GM18867 (cell line): ENCODE results near the gene PPP2R5C.

ENCODE experiments used
- ATAC-seq: cut with Tn5 transposase; IDR thresholded peaks from one replicate; pipeline ENCODE4 v1.9.1; 2021; ENCODE audit warnings: mild to moderate bottlenecking, moderate library complexity; ENCODE audit not compliant: unreplicated experiment

PPP2R5C gene

DNA sequence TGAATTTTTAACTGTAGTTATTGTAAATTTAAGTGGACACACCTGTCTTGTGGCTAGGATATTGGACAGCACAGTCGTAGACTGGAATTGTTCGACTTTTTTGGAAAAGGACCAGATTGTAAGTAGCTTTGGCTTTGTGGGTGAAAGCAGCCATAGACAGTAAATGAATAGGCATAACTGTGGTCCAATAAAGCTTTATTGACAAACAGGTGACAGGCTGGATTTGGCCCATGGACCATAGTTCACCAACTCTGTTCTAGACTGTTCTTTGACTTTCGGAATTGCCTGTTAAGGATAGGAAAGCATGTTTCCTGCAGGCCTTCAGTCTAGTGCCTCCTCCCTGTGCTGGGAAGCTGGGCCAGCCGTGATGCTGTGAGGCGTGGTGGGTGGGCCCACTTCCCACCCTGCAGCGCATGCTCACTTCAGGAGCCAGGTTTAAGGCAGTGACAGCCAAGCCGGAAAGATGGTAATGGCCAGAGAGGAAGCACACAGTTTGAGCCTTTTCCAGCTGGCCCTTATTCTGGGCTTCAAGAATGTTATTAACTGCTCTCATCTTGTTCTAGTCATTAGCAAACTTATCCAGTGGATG, 51.8 kb downstream of the PPP2R5C start:
- ATAC-seq: no peak

DNA sequence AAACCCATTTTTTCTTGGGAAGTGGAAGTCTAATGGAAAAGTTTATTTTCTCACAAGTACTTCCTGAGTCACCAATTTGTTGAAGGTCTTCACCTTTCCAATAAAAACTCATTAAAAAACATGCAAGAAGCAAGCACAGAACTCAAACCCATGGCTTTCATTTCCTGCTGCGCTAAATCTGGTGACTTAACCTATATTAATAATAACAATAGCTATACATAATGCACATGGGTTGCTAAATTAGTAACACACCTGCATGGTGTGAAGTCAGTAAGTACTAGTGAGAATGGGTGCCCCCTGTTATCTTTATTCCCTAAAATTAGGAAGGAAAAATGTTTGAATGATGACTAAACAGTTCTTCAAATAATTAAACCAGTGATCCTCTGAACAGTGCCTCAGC, 52.3 kb downstream of the PPP2R5C start:
- no peak for ATAC-seq

DNA sequence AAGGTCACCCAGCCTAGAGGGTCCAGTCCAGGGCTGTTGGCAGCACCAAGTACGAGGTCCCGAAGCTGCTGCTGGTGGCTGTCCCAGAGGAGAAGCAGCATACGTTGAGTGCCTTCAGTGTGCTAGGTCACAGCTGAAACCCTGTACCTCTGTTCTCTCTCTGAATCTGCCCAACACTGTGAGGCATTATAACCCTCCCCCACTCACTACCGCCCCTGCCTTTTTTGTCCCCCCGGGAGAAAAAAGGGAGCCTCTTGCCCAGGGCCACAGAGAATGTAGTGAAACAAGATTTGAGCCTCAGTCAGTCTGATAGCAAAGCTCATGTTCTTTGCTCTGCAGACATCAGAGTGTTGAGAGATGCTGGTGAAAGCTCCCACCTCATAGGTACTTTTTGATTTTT, 53.4 kb downstream of the PPP2R5C start:
- no peak for ATAC-seq

DNA sequence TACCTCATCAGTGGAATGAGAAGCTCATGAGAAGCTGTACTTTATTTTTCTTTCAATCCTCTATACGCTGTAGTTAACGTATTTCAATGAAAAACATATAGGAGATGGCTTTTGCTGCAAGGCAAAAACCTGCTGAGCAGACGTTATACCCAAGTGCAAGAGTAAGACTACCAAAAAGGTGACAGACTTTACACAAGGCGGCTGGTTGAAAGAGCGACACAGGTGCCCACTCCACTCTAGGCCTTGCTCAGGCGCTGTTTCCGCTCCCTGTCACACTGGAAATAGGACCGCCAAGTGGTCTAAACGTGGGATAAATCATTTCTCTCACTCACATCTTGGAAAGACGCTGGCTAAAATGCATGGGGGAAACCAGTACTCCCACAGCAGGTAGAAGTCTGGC, 54.5 kb downstream of the PPP2R5C start:
- ATAC-seq: no peak

DNA sequence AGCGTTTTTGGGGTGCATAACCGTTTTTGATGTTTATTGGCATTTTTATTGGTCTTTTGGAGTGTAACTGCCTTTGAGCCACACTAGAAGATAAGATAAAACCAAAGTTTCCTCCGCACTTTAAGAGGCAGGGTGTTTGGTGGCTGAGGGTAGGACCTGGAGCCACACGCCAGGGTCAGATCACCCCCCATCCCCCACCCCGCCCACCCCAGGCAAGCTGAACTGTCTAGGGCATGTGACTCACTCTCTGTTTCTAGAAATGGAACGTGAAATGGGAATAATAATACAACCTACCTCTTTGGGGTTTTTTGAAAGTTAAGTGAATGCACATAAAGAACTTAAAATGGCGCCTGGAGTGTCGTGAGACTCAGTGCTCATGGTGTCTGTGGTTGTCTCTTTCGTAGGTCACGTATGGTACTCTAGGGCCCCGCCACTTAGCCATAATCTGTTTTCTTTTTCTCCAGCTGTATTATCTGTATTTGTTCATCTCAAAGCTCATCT, 56.0 kb downstream of the PPP2R5C start:
- no peak for ATAC-seq

DNA sequence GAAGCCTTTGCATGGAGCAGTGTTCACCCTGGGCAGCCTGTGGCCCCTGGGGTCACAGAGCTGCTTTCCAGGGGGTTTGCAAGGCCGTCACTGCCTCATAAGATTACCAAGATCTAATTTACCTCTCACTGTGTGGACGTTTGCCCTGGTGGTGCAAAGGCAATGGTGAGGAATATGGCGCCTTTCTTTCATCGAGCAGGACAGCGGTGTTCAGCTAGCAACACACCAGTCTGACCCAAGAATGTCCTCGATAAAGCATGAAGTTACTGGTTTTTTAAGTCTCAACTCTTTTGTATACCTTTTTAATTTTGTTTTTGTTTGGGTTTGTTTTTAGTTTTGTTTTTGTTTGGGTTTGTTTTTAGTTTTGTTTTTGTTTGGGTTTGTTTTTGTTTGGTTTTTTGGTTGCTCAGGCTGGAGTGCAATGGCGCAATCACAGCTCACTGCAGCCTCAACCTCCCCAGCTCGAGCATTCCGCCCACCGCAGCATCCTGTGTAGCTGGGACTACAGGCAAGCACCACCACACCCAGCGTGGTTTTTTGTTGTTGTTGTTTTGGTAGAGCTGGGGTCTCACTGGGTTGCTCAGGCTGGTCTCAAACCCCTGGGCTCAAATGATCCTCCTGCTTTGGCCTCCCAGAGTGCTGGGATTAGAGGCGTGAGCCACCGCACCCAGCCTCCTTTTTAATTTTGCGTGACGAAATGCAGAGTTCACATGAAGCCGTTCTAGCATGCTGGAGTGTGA, 57.9 kb downstream of the PPP2R5C start:
- ATAC-seq: no peak

DNA sequence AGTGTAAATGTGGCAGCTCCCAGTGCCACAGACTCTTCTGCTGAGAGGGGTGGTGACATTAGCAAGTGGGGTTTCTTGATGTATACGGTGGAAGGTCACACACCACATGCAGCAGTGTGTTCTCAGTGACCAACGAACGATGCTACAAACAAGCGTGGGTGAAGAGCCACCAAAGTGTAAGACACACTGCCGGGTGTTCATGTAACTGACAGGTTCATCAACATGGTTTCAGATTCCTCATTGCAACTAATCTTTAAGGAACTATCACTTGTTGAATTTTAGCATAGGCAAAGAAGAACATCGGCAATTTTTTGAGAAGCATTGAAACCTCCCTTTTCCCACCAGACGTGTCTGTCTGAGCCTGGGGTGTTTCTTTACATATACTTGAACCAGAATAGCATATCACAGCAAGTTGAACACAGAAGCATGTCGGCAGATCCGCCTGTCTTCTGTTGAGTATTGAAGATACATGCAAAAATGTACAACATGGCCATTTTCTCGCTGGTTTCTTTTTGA, 58.8 kb downstream of the PPP2R5C start:
- peak; percentile 43 for ATAC-seq

DNA sequence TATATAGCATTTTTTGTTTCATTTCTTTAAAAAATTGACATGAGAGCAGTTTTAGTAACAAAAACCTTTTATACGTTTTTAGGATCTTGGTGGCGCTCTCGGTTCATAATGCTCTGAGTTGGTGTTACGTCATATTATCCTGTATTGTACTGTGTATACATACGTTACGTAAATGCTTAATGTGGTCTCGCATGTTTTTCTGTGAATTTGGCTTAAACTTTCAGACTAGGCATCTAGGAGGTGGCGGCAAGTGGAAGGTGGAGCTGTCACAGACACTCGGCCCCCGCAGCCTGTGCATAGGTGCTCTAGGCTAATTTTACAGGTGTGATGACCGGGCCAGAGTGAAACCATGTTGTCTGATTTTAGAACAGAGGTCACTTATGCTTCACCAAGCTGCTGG, 60.0 kb downstream of the PPP2R5C start:
- no peak for ATAC-seq

DNA sequence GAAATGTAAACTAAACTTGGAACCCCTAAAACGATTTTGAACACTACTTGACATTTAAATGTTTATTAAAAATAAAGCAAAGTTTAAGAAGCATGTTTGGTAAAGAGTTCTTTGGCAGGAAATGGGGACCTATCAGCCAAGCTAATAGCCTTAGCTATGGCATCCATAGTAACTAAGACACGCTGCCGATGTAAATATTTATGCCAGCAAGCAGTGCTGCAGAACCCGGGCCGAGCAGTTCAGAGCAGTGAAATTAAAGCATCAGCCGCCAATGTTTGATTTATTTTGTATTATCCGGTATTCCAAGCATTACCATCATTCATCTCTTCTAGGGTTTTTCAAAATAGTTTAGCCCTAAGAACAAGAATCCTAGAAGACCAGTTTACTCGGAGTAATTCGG, 61.6 kb downstream of the PPP2R5C start:
- ATAC-seq: no peak

DNA sequence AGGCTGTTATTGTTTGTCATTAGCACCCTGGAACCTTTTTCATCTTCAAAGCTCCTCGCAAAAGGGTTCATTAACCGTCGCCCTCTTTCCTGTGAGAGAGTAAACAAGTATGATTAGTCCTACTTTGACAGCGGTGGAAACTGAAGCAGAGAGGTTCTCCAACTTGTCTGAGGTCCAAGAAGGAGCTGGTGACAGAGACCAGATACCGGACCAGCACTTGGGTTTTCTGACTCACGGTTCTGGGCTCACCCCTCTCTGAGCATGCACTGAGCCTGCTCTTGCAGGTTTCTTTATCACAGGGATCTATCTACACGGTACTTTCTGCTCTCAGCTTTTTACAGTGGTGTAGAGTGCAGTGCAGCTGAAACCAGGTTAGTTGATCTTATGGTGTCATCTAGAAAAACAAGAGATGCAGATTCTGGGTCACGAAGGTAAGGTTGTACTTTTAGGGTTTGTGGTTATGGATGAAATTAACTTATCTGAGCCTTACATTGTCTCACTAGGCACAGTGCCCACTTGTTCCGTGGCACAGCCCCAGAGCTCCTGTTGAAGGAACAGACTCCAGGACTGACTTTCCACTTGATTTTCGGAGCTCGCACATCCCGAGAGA, 62.1 kb downstream of the PPP2R5C start:
- ATAC-seq: peak; percentile 64

DNA sequence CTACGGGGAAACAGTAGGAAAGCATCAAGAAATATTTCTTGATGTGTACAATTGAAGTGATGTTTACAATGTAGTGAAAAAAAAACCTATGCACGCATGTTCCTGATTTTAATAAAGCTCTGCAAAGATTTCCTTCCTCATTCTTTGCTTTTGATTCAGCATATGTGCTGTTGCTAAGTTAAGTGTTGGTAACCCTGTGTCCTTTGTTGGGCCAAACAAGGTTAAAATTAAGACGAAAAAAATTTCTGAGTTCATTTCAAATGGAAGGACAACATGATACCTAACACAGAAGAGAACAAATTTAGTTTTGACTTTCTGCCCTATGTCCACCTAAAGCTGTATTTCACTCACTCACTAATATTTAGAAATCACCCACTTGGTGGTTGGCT, 62.8 kb downstream of the PPP2R5C start:
- ATAC-seq: no peak

DNA sequence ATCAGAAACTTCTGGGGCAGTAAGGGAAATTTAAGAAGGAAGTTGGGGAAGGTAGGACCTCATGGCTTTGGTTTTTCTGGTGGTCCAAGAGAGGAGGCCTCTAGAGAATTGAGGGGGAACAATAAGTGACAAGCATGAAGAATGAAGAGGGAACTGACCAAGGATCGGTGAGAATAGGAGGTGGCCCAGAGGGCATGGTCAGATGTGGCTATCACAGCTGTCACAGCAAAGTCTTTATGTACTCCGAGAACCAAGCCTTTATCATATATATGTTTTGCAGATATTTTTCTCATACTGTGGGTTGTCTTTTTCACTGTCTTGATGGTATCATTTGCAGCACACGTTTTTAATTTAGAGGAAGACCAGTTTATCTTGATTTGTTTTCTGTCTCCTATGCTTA, 64.3 kb downstream of the PPP2R5C start:
- no peak for ATAC-seq

DNA sequence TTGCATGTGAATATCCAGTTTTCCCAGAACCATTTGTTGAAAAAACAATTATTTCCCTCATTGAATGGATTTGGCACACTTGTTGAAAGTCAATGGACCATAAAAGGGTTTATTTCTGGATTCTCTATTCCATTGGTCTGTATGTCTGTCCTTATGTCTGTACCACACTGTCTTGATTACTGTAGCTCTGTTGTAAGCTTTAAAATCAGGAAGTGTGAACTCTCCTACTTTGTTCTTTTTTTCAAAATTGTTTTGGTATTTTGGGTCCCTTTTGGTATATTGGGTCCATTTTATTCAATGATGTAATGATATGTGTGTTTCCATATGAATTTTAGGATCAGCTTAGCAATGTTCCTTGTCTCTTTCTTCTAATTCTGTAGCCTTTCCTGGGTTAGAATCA, 64.8 kb downstream of the PPP2R5C start:
- no peak for ATAC-seq

DNA sequence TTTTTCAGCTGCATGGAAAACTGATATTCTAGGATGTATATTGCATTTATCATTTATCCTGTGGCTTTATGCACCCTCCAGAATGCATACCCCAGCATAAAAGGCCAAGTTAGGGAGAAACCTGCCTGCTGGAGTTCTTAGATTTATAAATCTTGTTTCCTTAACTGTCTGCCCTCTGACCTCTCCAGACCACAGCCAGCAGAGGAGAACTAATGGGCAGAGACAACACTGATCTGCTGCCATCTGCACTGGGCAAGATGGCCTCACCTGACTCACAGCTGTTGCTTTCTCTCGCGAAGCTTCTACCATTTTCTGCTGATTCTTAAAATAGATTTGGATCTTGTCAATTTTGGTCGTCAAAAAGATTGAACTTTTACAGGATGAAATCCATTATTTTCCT, 65.8 kb downstream of the PPP2R5C start:
- no peak for ATAC-seq

DNA sequence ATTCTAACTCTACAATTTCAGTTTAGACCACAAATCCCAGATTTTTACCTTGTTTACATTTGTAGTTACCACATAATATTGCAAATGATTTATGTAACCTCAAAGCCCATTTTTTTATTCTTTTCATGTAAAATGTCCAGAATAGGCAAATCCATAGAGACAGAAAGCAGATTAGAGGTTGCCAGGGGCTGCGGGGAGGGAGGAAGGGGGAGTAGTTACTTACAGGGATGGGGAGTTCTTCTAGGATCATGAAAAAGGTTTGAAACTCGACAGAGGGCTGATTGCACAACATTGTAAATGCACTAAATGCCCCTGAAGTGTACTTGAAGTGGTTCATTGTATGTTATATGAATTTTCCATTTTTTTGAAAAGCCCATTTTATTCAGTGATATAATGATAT, 66.5 kb downstream of the PPP2R5C start:
- ATAC-seq: no peak

DNA sequence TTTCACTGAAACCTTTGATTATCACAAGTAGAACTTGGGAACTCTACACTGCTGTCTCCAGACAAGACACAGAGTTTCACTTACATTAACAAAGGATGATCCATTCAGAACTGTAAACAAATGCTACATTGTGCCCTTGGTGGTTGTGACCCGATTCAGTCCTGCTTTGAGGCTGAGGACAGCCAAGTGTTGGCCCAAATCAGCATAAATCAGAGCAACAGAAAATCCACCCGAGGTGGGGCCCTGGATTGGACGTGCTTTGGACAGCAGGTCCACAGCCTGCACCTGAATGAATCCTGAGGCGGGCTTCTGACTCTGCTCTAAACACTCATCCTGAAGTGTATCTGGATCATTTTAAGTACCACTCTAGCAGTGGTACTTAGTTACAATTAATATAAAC, 68.8 kb downstream of the PPP2R5C start:
- ATAC-seq: no peak

DNA sequence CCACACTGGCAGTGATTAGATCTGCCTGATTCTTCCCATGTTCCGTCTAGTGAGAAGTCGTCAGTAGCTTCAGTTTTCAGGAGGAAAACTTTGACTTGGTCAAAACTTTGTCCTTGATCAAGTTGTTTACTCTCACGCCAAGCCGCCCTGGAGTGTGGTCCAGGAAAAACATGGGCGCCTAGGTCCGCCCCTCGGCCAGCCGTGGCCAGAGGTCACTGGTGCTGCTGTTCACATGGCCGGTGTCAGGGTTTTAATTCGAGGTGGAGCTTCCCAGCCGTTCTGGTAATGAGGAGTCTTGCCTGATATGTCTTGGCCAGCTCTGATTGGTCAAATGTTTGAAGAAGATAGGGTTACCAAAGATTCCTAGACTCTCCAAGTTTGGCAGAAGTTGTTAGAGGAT, 71.5 kb downstream of the PPP2R5C start:
- no peak for ATAC-seq

DNA sequence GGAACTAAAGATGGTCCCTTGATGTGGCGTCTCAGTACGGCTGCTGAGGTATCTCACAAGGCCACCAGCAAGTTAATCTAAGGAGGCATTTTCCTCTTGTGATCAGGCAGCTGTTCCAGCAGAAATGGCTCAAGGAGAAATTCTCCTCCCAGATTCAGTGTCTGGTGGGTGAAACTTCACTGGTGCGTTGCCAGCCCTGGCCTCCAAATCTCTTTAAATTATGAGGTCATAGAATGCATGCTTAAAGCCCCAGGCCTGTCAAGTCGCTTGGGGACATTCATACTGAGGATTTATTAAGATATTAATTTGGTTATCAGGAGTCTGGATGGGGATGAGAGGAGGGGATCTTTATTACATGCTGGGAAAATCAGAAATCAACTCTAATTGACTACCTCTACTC, 72.9 kb downstream of the PPP2R5C start:
- no peak for ATAC-seq

DNA sequence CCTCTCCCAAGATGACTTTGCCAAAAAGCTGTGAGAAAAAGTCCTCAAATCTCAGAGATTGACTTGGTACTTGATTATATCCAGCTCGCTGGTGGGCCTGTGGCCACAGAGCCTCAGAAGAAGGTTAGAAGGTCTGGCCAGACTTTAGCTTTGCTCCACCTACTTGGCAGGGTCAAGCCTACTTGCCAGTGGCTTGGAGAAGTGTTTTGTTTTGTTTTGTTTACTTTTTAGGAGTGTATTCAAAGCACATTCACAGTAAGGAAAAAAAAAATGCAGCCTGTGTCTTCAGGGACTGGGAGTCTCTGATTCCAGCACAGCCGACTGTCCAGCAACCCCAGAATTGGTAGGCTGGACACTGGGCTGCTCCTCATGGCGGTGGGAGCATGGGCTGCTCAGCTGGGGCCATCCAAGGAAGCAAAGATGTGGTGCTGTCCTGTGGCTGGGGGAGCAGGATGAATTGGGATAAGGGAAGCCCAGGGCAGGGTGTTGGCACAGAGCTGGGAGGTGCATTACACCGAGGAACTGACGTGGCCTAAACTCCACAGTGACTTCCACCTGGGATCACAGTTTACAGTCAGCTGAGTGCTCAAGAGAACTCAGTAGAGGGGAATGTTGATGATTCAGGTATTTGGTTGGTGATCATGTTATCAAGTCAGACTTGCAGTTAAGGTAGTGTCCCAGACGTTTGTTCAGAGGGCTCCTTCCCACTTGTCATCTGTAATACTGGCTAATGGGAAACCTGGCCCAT, 73.5 kb downstream of the PPP2R5C start:
- ATAC-seq: no peak

DNA sequence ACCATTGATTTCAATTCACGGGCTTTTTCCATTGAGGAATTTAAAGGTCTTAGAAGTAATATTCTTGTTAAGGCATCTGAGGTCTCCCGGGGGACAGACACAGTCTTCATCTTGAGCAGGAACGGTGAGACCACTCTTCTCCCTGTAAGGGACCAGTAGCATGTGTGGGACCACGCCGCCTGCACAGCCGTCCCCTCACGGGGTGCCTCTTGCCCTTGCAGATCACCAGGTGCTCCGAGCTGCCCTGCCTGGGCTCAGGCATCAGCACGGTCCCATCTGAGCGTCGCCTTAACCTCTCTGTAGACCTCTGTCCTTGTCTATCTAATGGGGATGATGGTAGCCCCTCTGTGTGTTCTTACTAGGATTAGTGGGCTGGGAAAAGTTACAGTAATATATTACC, 74.1 kb downstream of the PPP2R5C start:
- ATAC-seq: no peak

DNA sequence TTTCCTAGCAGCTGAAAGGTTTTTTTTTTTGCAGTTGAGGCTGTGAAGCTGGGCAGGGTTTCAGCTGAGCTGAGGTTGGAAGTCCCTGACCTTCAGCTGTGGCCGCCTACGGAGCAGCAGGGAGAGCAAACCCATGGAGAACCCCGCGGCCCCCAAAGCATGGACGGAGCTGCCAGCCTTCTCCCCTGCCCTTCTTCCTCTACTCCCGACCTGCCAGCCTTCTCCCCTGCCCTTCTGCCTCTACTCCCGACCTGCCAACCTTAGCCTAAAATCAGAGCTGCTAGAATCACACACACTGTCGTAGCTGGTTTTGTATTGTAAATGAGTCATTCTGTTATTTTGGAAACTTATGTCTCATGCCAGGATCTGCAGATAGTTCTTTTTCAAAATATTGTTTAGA, 74.6 kb downstream of the PPP2R5C start:
- ATAC-seq: no peak
